ENCODE measurements around the gene KLF11.

KLF11 gene

DNA sequence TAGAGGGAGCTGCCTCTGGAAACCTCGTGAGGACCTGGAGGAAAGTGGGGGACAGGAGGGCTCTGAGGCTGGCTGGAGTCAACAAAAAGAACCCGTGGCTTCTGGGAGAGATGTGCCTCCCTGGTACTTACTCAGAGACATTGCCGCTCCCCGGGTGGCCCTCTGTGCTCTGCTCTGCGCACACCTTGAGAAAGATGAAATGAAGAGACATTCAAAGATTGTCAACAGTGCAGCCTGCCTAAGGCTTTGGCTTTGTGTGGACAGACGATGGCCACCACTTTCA is 22.4 kb downstream of the KLF11 start:
- no peak for DNase-seq (ENCODE audit: low spot score)

DNA sequence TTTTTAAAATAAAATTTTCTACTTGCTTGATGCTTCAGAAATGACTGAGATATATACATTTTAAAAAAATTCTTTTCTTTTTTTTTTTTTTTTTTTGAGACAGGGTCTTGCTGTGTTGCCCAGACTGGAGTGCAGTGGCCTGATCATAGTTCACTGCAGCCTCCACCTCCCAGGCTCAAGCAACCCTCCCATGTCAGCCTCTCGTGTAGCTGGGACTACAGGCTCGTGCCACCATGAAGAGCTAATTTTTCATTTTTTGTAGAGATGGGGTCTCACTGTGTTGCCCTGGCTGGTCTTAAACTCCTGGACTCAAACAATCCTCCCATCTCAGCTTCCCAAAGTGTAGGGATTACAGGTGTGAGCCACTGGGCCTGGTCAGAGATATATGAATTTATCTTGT is 24.0 kb downstream of the KLF11 start:
- DNase-seq (ENCODE audit: low spot score), result no peak

DNA sequence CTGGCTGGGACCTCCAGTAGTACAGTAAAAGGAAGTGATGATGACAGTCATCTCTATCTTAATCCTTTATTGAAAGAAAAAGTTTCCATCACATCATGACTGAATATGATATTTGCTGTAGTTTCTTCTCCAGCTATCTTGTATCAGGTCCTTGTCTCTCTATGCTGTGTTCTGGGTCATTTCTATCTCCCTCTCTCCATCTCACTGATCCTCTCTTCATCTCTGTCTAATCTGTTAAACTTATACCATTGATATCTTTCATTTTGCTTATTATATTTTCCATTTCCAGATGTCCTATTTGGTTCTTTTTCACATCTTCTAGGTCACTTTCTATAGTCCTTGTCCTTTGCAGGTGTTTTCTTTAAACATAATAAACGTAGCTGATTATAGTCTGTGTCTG is 24.5 kb downstream of the KLF11 start:
- no peak for DNase-seq (ENCODE audit: low spot score)

GRCh38 chr2:10071176-10071575 is 27.8 kb downstream of the KLF11 start:
- DNase-seq (ENCODE audit: low spot score), result no peak

DNA sequence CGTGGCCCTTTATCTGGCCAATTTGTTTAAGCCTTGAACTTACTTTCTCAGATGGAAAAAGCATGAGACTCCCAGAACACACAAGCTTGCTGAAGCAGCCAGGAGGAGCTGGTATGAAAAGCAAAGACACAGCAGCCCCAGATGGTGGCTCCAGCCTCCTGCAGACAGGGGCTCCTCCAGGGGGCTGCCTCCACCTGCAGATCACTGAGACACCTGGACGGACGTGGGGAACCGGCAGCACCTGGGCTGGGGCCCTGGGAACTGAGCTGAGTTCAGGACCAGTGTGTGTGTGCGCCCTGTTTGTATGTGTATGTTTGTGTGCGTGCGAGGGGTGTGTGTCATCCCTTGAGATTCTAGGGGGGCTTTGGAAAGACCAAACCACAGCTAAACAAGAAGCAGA is 28.2 kb downstream of the KLF11 start:
- DNase-seq (ENCODE audit: low spot score), result no peak

DNA sequence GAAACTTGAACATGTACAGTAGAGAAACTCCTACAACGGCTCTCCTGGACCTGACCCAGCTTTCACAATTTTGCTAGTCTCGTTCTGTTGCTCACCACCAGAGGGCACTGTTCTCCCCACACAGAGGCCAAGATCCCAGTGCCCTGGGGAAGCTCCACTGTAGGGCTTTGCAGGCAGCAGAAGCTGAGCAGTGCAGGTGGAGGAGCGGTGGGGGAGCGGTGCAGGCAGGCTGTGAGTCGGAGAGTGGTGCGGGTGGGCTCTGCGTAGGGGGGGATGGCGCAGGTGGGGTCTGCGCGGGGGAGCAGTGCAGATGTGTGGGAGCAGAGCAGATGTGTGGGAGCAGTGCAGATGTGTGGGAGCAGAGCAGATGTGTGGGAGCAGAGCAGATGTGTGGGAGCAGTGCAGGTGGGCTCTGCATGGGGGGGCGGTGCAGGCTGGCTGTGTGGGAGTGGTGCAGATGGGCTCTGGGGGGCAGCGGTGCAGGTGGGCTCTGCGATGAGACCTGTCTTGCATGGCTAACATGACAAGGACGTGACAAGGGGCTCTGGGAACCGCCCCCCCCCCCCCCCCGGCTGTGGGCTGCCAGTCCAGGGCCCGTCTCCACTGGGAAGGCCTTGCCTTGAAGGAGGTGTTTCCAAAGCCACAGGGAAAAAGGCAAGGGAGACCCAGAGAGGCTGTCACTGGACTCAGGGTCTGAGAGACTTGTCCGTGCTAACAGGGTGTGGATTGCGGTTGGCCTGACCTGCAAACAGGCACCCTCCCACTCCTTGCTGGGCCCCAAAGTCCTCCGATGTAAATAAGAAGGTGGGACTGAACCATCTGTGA is 29.5 kb downstream of the KLF11 start:
- peak; percentile 91 for DNase-seq (ENCODE audit: low spot score)

- no peak for DNase-seq (ENCODE audit: low spot score)
These were observed 30.4 kb downstream of the KLF11 start for GRCh38 chr2:10073706-10074105.

DNA sequence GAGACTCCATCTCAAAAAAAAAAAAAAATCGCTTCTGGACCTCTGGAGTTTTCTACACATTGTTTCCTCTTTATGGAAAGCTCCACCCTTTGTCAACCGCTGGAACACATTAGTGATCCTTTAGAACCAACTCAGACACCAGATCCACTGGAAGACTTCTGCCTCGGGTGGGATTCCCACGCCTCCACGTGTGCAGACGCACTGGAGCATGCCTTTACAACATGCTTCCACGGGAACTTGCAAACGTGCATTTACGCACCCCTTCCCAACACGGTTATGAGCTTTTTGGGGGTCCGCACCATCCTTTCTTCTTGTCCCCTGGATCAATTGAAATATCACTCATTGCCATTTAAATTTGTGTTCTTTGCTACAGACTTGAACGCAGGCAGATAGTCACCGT is 31.8 kb downstream of the KLF11 start:
- DNase-seq (ENCODE audit: low spot score), result no peak

DNA sequence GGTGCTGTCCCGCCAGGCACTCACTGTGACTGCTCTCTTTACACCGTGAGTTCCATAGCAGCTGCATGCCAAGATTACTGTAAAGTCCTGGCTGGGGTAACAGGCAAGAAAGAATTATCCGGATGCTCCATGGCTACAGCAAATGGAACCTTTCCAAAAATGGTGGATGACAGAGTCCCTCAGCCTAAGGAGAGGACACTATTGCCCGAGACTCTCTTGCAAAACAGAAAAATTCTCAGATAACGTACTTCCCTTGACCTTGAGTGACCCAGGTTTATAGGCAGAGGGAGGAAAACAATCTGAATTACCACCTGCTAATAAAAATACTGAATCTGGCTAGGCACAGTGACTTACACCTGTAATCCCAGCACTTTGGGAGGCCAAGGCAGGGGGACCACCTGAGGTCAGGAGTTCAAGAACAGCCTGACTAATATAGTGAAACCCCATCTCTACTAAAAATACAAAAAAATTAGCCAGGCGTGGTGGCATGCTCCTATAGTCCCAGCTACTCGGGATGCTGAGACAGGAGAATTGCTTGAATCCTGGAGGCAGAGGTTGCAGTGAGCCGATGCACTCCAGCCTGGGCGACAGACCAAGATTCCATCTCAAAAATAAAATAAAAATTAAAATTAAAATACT is 32.3 kb downstream of the KLF11 start:
- no peak for DNase-seq (ENCODE audit: low spot score)

GRCh38 chr2:10076511-10076910 is 33.2 kb downstream of the KLF11 start:
- no peak for DNase-seq (ENCODE audit: low spot score)

DNA sequence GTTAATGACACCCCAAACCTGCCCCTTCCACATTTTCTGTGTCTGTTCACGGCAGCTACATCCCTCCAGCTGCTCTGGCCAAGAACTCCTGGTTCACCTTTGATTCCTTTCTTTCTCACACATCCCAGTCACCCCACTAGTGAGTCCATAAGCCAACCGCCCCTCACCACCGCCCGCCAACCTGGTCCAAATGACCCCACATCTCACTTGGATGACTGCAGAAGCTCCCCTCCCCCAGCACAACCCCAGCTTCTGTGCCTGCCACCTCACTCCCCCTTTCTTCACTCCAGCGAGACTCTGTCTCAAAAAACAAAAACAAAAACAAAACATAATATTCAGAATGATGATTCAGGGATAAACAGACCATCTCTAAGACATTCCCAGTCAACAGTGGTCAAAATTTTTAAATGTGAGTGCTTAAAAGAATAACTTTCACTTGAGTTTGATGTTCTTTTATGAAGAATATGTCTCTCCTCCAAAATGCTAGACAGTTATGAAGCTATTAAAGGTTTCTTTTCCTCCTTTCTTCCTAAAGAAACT is 33.7 kb downstream of the KLF11 start:
- DNase-seq (ENCODE audit: low spot score), result no peak

DNA sequence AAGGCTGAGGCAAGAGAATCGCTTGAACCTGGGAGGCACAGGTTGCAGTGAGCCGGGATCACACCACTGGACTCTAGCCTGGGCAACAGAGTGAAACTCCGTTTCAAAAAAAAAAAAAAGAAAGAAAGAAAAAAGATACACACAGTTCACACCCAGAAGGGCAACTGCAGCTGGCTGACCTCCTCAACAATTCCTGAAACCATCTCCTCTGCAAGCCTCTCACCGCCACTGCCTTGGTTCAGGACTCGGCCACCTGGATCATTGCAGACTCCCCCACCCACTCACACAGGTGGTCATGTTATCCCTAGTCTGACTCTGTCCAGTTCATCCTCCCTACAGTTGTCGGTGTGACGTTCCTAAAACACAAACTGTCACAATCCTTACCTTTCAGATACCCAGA is 34.7 kb downstream of the KLF11 start:
- DNase-seq (ENCODE audit: low spot score), result no peak

DNA sequence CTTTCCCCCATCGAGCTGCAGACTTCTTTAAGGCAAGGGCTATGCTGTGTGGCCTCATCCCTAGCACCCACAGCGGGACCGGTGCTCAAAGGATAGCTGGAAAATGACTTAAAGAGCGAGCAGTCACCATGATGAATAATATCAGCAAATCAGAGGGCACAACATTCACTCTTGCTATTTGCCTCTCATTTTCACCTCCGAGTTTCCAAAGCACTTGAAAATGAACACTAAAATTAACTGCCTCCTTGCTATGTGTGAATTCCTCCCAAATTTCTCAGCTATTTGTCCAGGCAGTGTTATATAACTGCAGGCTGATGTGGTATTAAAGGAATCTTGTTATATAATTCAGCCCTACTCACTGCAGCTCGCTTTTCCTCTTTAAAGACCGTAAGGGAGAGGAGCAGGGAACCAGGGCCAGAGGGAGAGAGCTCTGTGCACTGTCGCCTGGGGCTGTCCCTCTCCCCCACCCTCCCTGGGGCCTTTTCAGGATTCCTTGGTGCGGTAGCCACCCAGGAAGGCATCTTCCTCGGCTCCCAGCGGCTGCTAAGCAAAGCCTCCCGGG is 35.4 kb downstream of the KLF11 start:
- DNase-seq (ENCODE audit: low spot score), result peak; percentile 48

GRCh38 chr2:10079266-10079869 is 36.0 kb downstream of the KLF11 start:
- DNase-seq (ENCODE audit: low spot score), result peak; percentile 75

DNA sequence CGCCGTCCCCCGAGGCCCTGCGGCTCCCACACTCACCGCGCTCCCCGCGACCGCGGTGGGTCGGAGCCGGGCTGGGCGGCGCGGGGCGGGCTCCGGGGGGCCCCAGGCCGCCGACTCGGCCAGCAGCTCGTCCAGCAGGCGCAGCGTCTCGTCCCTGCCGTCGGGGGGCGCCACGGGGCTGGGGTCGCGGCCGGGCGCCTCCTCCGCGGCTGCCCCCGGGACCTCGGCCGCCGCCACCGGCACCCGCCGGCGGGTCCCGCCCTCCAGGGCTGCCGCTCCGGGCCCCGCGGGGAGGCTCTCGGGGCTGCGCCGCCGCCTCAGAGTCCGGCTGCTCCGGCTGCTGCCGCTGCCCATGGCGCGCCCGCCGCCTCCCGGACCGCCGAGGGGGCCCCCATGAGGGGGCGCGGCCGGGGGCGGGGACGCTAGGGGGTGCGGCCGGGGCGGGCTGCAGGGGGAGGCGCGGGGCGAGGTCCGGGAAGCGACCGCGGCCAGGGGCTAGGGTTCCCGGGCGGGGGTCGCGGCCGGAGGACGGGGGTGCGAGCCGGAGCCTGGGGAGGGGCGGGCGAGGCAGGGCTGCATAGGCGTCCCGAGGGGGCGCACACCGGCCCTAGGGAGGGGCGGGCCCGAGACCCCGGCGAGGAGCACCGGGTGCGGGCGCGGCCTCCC is 36.7 kb downstream of the KLF11 start, which contains the start of gene CYS1:
TSS of gene CYS1 (minus strand) at position 542 of the 666 bp plus-strand sequence. CDS start at position 354, 188 bp downstream.
- DNase-seq (ENCODE audit: low spot score), result peak; percentile 91

- DNase-seq (ENCODE audit: low spot score), result no peak
These were observed 37.4 kb downstream of the KLF11 start for GRCh38 chr2:10080536-10081304.

- no peak for DNase-seq (ENCODE audit: low spot score)
These were observed 39.7 kb downstream of the KLF11 start for GRCh38 chr2:10083046-10083445.

- no peak for DNase-seq (ENCODE audit: low spot score)
These were observed 40.4 kb downstream of the KLF11 start for GRCh38 chr2:10083692-10084211.

GRCh38 chr2:10084223-10084865 is 41.0 kb downstream of the KLF11 start:
- DNase-seq (ENCODE audit: low spot score), result no peak

DNA sequence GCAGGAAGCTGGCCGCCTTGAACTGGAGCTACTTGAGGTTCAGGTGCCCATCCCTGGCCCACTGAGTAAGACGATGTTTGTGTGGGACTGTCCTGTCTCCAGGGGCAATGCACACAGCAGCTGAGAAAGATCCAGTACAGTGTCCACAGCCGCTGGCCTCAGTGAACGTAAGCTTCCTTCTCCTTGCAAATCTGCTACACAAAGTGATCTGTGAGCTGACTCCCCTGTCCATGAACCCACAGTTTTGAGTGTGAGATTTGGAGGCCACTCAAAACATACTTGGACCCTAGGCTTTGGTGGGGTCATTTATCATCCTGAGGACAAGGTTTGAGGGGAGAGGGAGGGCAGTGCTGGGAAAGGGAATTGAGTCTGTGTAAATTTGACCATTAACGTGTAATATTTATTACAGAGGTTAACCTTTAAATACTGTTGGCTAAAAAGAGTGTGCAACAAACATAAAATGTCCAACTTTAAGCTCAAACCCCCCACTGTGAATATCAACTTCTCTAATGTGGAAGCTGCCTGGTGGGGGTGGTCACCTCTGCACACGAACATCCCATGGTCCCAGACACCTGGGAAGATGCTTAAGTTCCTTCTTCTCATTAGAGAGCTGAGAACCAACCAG is 41.8 kb downstream of the KLF11 start:
- DNase-seq (ENCODE audit: low spot score), result no peak
